Calu3 (cell line): ENCODE results near the gene SMAD3. TPM values are rescaled to one million over a fixed set of nuclear protein-coding genes. Genes with fewer than 3 reads are reported as not detected.

Source experiments
- BruUV-seq: library from RNA; stranded (reverse); fragments of 400-500 nt; replicated peaks from 2 replicates; lab custom pipeline; 2021; lab: Mats Ljungman, UMichigan
- CTCF ChIA-PET: fragments of 300-600 bp; sonication (Branson Sonifier 250); formaldehyde crosslinking; loops from one replicate; lab custom pipeline; 2022; ENCODE audit warnings: antibody characterized with exemption; lab: Charles Lee
- DNase-seq: peaks from one replicate; pipeline ENCODE4 v3.0.0; 2022
- H3K27ac Mint-ChIP-seq: one replicate; pipeline ENCODE4 v1.8.0; 2022; ENCODE audit warnings: mixed read lengths; ENCODE audit not compliant: unreplicated experiment
- H3K27me3 Mint-ChIP-seq: one replicate; pipeline ENCODE4 v1.8.0; 2022; ENCODE audit warnings: mixed read lengths; ENCODE audit not compliant: unreplicated experiment
- H3K36me3 Mint-ChIP-seq: one replicate; pipeline ENCODE4 v1.8.0; 2022; ENCODE audit warnings: mild to moderate bottlenecking, moderate library complexity, mixed read lengths; ENCODE audit not compliant: insufficient read depth, unreplicated experiment
- H3K4me1 Mint-ChIP-seq: one replicate; pipeline ENCODE4 v1.8.0; 2022; ENCODE audit warnings: mild to moderate bottlenecking, low read depth, mixed read lengths; ENCODE audit not compliant: unreplicated experiment
- H3K4me3 Mint-ChIP-seq: one replicate; pipeline ENCODE4 v1.8.0; 2022; ENCODE audit warnings: mild to moderate bottlenecking, low read depth, moderate library complexity, mixed read lengths; ENCODE audit not compliant: unreplicated experiment
- H3K9me3 Mint-ChIP-seq: one replicate; pipeline ENCODE4 v1.8.0; 2022; ENCODE audit warnings: low read depth, mixed read lengths; ENCODE audit not compliant: unreplicated experiment
- CTCF ChIP-seq: fragments of 200-600 bp; IDR thresholded peaks from one replicate; pipeline ENCODE4 v1.8.0; 2022; ENCODE audit warnings: antibody characterized with exemption; ENCODE audit not compliant: unreplicated experiment
- intact Hi-C: fragments of 100-400 bp; cut with micrococcal nuclease; formaldehyde crosslinking; loops from one replicate; pipeline ENCODE4 v1.10.0; 2022; ENCODE audit not compliant: unreplicated experiment
- total RNA-seq: library from RNA; stranded (reverse); gene quantifications from 2 replicates; pipeline ENCODE4 v1.2.3, GENCODE V29; 2022

The SMAD3 gene
- total RNA-seq, 1 experiment from 2014 or later = 121 TPM

GRCh38 chr15:67173005-67173404, 107.6 kb downstream of the SMAD3 start:
- peaks cover 92% of the 10 kb centered on the region for H3K36me3 Mint-ChIP-seq
- no peaks in the 10 kb centered on the region for H3K27me3 Mint-ChIP-seq
- H3K4me1 Mint-ChIP-seq = peaks cover 57% of the 10 kb centered on the region
- TF ChIP-seq CTCF = no peak
- no TSS peak for BruUV-seq
- CTCF ChIA-PET = no interaction called here
- intact Hi-C loops = loop anchor here (10.0 kb wide), 1 partner anchor 228 kb away; no protein-coding TSS in a partner anchor
- DNase-seq = no peak
- no peak overlapping the region for H3K4me3 Mint-ChIP-seq
- no peaks in the 10 kb centered on the region for H3K9me3 Mint-ChIP-seq
- peak overlapping the region; percentile 80 for H3K27ac Mint-ChIP-seq

- CTCF ChIA-PET = interaction anchor here (0.6 kb wide), 1 partner anchor 10 kb away, joined by 6 read pairs; no protein-coding TSS in a partner anchor
- peak overlapping the region; percentile 80 for H3K27ac Mint-ChIP-seq
- peaks cover 91% of the 10 kb centered on the region for H3K36me3 Mint-ChIP-seq
- intact Hi-C loops = loop anchor here (10.0 kb wide), 1 partner anchor 229 kb away; no protein-coding TSS in a partner anchor
- peak overlapping the region; percentile 8 for H3K4me3 Mint-ChIP-seq
- H3K27me3 Mint-ChIP-seq = no peaks in the 10 kb centered on the region
- H3K4me1 Mint-ChIP-seq = peaks cover 64% of the 10 kb centered on the region
- TF ChIP-seq CTCF = no peak
- no peaks in the 10 kb centered on the region for H3K9me3 Mint-ChIP-seq
- BruUV-seq = no TSS peak
- no peak for DNase-seq
Measured at GRCh38 chr15:67173786-67174185, 108.4 kb downstream of the SMAD3 start.

GRCh38 chr15:67174446-67174845, 109.0 kb downstream of the SMAD3 start:
- H3K9me3 Mint-ChIP-seq = no peaks in the 10 kb centered on the region
- peaks cover 69% of the 10 kb centered on the region for H3K4me1 Mint-ChIP-seq
- H3K27me3 Mint-ChIP-seq = no peaks in the 10 kb centered on the region
- CTCF ChIA-PET = interaction anchor here (1.1 kb wide), 1 partner anchor 11 kb away, joined by 3 read pairs; no protein-coding TSS in a partner anchor
- no TSS peak for BruUV-seq
- TF ChIP-seq CTCF = no peak
- H3K36me3 Mint-ChIP-seq = peaks cover 89% of the 10 kb centered on the region
- intact Hi-C loops = loop anchor here (10.0 kb wide), 1 partner anchor 230 kb away; no protein-coding TSS in a partner anchor
- H3K27ac Mint-ChIP-seq = peak overlapping the region; percentile 80
- H3K4me3 Mint-ChIP-seq = peak overlapping the region; percentile 22
- DNase-seq = no peak

GRCh38 chr15:67174864-67175573, 109.6 kb downstream of the SMAD3 start:
- BruUV-seq = no TSS peak
- no peaks in the 10 kb centered on the region for H3K9me3 Mint-ChIP-seq
- peak; percentile 72 for DNase-seq
- intact Hi-C loops = loop anchor here (10.0 kb wide), 1 partner anchor 230 kb away; no protein-coding TSS in a partner anchor
- H3K4me3 Mint-ChIP-seq = peak overlapping the region; percentile 22
- H3K27me3 Mint-ChIP-seq = no peaks in the 10 kb centered on the region
- H3K27ac Mint-ChIP-seq = peak overlapping the region; percentile 80
- H3K4me1 Mint-ChIP-seq = peaks cover 70% of the 10 kb centered on the region
- CTCF ChIA-PET = interaction anchor here (0.6 to 1.1 kb wide), 3 partner anchors 11 to 616 kb away, joined by 3 to 11 read pairs (median 3); no protein-coding TSS in a partner anchor
- H3K36me3 Mint-ChIP-seq = peaks cover 89% of the 10 kb centered on the region
- TF ChIP-seq CTCF = no peak
